ENCODE measurements around the gene PLCB1.

The PLCB1 gene

DNA sequence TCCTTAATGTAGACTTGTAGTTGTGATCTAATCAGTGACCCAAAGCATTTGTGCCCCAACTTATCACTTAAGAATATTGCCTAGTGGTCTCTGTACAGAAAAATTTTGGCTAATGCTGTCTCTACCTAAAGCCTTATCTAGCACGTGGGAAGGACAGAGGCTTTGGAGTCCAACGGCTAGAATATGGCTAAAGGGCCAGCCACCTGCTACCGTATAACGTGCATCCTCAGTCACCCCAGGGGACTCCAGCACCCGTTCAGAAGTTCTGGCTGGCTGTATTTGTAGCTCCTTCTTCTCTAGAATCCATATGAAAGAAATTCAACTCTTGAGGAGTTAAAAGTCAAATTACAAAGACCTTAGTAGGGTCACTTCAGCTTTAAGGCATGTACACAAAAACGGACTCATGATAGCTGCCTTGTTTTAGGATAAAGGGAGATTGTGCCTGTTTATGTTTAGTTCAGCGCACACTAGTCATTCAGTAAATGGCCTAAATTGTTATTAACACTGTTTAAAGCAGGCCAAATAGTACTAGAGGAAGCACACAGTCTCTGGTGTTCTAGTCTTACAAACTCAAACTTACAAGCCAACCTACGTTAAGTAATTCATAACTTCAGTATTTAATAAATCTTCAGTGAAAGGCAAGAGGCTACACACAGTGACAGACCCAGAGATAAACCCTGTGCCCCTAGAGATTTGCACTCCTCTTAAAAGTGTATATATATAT, 529.3 kb downstream of the PLCB1 start:
- no peak for DNase-seq (ENCODE audit: low read depth)

DNA sequence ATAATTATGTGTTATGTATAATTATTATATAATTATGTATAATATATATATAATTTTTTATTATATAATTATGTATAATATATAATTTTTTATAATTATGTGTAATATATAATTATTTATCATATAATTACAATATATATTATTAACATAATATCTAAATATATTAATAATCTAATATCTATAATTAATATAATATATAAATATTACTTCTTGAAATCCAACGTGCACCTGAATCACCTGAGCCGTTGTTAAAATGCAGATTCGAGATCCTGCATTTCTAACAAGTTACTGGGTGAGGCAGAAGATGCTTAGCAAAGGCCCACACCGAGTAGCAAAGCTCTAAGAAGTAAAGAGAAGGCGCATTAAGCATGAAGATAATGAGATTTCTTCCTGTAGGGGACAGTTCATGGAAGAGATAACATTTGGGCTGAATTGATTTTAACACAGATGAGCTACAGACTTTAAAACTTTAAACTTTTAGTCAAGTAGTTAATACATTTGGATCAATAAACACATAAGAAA, 530.4 kb downstream of the PLCB1 start:
- no peak for DNase-seq (ENCODE audit: low read depth)

DNA sequence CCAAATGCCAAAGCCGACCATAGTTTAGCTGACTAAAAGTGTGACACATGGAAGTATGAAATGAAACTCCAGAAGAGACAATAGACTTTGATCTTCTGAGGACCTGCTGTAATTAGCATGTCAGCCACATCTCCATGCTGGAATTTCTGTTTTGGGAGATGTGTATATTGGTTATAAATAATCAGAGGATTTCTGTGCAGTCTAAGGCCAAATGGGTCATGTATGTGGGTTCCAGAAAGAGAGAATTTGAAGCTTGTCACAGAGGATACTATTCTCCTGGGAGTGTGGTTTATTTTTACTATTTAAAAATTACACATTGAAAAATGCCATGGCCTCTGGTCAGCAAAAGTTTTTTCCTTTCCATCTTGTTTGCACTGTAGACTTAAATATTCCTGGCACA, 531.4 kb downstream of the PLCB1 start:
- DNase-seq (ENCODE audit: low read depth), result no peak

DNA sequence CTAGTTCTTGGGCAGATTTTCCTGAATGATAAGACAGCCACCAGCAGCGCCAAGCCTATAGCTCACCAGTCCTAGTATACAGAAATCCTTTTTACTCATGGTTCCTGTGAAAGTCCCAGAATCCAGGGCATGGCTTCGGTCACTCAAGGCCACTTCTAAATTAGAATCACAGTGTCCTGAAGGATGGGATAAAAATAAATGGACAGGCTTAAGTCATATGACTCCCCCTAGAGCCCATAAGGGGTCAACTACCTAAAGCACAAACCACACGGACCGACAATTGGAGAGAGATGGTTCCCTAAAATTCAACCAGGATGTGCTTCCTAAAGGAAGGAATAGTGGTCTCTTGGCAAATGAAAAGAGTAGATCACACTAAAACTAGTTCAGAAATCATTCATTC, 532.7 kb downstream of the PLCB1 start:
- DNase-seq (ENCODE audit: low read depth), result no peak

DNA sequence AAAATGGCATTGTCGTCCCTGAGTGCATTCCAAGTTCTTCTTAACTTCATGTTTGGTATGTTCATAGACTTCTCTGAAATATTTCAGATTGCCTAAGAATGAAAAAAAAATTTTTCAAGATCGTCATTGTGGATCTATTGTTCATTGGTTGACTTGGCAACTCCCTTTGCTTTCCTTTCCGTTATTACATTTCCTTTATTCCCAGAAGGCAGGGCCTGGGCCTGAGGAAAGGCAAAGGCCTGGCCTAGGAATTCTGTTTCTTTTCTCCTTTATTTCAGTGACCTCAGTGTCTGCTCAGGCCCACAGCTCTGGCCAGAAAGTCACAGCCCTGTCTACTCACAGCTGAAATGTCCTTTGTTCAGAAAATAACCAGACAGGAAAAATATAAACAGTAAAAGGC, 535.2 kb downstream of the PLCB1 start:
- DNase-seq (ENCODE audit: low read depth), result no peak

GRCh38 chr20:8670207-8670892, 538.3 kb downstream of the PLCB1 start:
- no peak for DNase-seq (ENCODE audit: low read depth)

DNA sequence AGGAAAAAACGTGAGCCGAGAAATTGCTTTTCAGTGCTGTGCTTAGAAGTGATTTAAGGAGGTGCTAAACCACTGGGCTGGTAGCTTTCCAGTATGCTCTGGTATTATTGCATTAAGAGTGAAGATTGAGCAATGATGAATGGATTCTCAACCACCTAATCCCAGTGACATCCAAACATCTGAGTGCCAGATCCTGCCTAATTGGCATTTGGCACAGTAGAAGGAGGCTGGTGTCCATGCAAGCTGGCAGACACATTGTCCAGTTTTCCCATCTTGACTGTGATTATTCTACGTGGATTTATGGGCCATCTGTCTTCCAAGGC, 538.8 kb downstream of the PLCB1 start:
- DNase-seq (ENCODE audit: low read depth), result no peak

DNA sequence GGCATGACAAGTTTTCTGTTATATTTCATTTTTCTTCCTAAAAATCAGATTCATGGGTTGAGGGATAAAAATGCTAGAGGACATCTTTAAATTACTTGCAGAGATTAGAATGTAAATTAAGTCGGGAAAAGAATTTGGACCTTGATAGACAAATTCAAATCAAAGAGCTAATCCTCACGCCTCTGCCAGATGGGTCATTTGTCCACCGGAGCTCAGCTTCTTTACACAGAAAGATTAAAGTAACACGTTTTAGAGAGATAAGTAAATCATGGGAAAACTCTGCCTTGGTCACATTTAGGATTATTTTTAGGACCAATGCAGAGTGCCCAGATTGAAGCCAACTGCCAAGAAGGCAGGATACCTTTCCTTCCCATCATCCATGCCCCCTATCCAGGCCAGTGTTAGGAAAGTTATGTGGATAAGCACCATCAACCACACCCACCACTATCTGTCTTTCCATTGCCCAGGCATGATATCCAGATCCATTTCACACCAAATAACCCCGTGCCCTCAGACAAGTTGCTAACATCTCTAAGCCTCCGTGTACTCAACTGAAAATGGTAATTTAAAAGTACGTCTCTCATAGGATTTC, 539.4 kb downstream of the PLCB1 start:
- DNase-seq (ENCODE audit: low read depth), result no peak

- no peak for DNase-seq (ENCODE audit: low read depth)
Observed at GRCh38 chr20:8673116-8673515, 541.0 kb downstream of the PLCB1 start.

GRCh38 chr20:8675896-8676295, 543.8 kb downstream of the PLCB1 start:
- DNase-seq (ENCODE audit: low read depth), result no peak

GRCh38 chr20:8678098-8678776, 546.2 kb downstream of the PLCB1 start:
- DNase-seq (ENCODE audit: low read depth), result no peak

- DNase-seq (ENCODE audit: low read depth), result no peak
Observed at GRCh38 chr20:8689337-8689736, 557.3 kb downstream of the PLCB1 start.

GRCh38 chr20:8690074-8690473, 558.0 kb downstream of the PLCB1 start:
- DNase-seq (ENCODE audit: low read depth), result no peak

DNA sequence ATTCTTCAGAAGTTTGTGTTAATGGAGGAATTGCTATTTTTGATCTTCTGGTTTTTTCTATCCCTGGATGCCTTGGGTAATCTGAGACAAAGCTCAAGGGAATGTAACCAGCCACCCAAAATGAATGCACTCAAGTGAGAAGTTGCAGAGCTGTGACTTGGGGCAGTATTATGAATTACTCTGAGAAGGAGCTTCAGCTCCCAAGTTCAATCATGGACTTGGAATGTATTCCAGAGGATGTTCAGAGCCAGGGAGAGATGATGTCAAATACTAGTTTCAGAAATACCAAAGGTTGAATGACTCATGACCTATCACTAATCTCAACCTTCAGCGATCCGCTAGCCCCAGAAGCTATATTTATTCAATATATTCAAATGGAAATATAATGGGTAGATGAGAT, 561.6 kb downstream of the PLCB1 start:
- no peak for DNase-seq (ENCODE audit: low read depth)

DNA sequence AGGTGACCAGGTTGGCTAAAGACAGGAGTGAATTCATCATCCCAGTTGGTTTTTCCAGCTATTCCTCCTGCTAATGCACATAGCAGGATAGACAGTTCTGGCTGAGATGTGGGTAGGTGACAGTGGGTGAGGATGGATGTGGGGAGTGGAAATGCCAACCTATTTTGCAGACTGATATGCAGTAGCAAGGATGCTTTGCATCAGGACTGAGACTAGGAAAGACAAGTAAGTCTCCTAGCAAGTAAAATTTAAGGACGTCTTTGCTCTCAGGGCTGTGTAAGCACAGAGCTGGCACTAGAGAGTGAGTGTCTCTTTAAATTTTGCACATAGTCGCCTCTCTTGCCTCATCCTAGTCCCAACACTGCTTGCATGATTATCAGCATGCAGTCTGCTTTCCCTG, 568.7 kb downstream of the PLCB1 start:
- DNase-seq (ENCODE audit: low read depth), result no peak

- DNase-seq (ENCODE audit: low read depth), result no peak
Observed at GRCh38 chr20:8706961-8707700, 575.1 kb downstream of the PLCB1 start.

DNA sequence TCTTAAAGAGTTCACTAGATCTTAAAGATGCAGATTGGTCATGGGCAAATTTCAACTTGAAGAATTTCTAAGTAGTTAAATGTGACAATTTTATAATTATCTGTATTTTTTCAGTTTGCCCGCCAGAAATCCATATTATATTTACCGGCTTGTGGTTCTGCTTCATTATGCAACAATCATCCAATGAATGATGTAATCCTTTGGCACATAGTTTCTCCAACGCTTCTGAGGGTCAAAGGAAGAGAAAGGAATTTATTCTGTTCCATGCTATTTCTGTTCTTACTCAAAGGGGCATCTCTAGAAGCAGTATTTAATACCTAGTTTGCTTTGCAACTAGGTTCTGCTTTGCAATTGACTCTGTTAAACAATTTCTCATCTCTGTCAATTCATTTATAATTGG, 577.6 kb downstream of the PLCB1 start:
- no peak for DNase-seq (ENCODE audit: low read depth)

DNA sequence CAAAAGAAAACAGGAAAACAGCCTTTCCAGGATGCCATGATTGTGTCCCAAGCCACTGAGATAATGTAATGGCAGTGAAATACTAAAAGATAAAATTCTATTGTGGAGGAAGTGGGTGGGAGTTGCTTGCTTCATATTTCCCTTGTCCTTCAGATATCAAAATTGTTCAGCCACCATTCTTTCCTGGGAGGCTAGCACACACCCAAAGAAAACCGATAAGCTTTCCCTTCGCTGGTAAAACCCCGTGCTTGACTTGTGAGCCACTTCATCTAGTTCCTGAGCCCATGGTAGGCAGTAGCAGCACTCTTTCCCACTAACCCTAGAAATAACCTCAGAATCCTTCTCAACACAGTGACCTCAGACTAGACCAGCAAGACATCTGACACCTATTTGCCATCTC, 579.4 kb downstream of the PLCB1 start:
- DNase-seq (ENCODE audit: low read depth), result no peak

DNA sequence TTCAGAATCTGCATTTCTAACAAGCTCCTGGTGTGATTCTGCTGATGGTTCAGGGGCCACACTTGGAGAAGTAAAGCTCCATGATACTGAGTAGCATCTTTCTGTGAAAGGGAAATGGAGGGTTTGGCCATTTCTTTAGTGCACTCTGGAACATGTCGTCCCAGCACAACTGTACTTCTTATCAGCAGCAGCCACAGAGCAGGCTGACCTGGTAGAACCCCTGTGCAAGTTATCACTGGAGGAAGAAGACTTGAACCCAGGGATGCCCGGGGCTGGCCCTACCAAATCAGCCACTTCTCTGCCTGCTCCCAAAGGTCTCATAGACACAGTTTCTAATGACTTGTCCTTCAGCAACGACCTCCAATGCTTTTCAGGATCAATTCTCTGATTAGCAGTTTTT, 582.1 kb downstream of the PLCB1 start:
- DNase-seq (ENCODE audit: low read depth), result no peak

- DNase-seq (ENCODE audit: low read depth), result no peak
Observed at GRCh38 chr20:8718279-8718678, 586.2 kb downstream of the PLCB1 start.

- no peak for DNase-seq (ENCODE audit: low read depth)
Observed at GRCh38 chr20:8720089-8720488, 588.0 kb downstream of the PLCB1 start.

- DNase-seq (ENCODE audit: low read depth), result no peak
Observed at GRCh38 chr20:8721098-8721497, 589.0 kb downstream of the PLCB1 start.

Data from activated T-helper 1 cell treated with Interleukin-2 at 50 U/mL for 16 hours (primary cell).